HUES6 (cell line): ENCODE results near the gene IGLL5.

Experiments
- H3K27ac ChIP-seq: 2 replicates; pipeline ENCODE4 v1.7.0; 2013; ENCODE audit warnings: low read depth, mild to moderate bottlenecking, low read length, inconsistent platforms
- H3K27me3 ChIP-seq: 2 replicates; pipeline ENCODE4 v1.6.1; 2013; ENCODE audit warnings: low read length; ENCODE audit not compliant: control insufficient read depth, insufficient read depth
- H3K36me3 ChIP-seq: 2 replicates; pipeline ENCODE4 v1.6.1; 2013; ENCODE audit warnings: low read length; ENCODE audit not compliant: control insufficient read depth, insufficient read depth
- H3K4me1 ChIP-seq: 2 replicates; pipeline ENCODE4 v1.6.1; 2013; ENCODE audit warnings: low read length; ENCODE audit not compliant: control insufficient read depth, insufficient read depth
- H3K4me3 ChIP-seq: 2 replicates; pipeline ENCODE4 v1.5.1; 2013; ENCODE audit warnings: low read depth, low read length
- H3K9ac ChIP-seq: one replicate; pipeline ENCODE4 v1.6.1; 2013; ENCODE audit warnings: mild to moderate bottlenecking, low read length
- H3K9me3 ChIP-seq: 2 replicates; pipeline ENCODE4 v1.6.1; 2013; ENCODE audit warnings: low read depth, low read length; ENCODE audit not compliant: control insufficient read depth, insufficient read depth

Gene IGLL5

DNA sequence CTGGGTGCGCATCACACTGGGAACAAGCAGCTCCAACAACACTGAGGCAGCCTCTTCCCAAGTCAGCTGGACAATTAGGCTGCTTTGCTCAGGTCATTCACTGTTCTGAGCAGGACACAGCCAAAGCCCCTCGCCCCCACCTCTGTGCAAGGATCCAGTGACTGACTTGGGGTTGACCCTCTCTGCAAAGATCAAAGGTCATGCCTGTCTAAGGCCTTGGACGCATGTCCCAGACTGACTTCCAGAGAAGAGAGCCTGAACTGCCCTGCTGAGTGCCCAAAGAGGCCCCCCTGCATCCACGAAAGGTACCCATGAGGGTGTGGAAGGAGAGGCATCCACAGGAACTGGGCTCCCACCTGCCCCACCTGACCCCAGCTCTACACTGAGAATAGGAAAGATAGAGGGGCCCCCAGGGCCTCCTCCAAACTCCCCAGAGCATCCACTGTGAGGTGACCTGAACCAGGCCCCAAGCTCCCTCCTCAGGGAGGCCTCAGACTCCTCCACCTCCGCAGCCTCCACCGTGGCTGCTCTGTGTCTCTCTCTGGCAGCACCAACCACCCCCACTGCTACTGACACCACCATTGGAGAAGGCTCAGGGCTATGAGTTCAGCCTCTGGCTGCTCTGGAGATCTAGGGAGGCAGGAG, 53.5 kb downstream of the IGLL5 start:
- Histone ChIP-seq H3K36me3 (no peaks in the 10 kb centered on the region), H3K27ac (no peak overlapping the region), H3K4me1 (no peaks in the 10 kb centered on the region; the same call in 1 of the 2 replicates), H3K4me3 (no peak overlapping the region), H3K9ac (no peak overlapping the region), H3K9me3 (no peaks in the 10 kb centered on the region), H3K27me3 (peaks cover 33% of the 10 kb centered on the region; the same call in 1 of the 2 replicates)

DNA sequence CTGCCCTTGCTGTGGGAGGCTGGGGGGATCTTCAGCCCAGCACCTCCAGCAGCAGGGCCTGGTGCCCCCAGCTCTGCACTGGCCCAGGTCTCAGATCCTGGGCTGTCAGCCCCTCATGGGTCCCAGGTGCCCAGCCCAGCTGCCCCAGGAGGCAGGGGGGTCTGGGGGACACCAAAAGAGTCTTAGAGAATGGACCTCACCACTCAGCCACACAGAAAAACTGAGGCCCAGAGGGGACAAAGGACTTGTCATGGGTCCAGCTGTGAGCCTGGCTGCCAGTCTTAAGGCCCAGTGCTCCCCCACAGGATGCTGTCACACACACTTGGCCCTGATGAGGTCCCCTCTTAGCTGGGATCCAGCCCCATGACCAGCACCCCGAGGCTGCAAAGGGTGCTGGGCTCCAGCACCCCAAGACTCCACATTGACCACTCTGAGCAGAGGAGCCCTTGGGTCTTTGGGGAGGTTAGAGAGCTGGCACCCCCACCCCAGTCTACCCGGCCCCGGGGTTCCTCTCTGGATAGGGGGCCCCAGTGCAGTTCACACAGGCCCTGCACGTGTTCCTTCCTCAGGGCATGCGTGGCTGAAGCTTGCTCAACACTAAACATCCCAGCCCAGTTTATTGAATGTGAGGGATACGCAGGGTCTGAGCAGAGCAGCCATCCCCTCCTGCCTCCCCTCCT, 54.4 kb downstream of the IGLL5 start:
- H3K27ac ChIP-seq = no peak overlapping the region
- peaks cover 33% of the 10 kb centered on the region; the same call in 1 of the 2 replicates for H3K27me3 ChIP-seq
- H3K9me3 ChIP-seq = no peaks in the 10 kb centered on the region
- H3K4me1 ChIP-seq = no peaks in the 10 kb centered on the region; the same call in 1 of the 2 replicates
- no peak overlapping the region for H3K9ac ChIP-seq
- no peaks in the 10 kb centered on the region for H3K36me3 ChIP-seq
- no peak overlapping the region for H3K4me3 ChIP-seq

DNA sequence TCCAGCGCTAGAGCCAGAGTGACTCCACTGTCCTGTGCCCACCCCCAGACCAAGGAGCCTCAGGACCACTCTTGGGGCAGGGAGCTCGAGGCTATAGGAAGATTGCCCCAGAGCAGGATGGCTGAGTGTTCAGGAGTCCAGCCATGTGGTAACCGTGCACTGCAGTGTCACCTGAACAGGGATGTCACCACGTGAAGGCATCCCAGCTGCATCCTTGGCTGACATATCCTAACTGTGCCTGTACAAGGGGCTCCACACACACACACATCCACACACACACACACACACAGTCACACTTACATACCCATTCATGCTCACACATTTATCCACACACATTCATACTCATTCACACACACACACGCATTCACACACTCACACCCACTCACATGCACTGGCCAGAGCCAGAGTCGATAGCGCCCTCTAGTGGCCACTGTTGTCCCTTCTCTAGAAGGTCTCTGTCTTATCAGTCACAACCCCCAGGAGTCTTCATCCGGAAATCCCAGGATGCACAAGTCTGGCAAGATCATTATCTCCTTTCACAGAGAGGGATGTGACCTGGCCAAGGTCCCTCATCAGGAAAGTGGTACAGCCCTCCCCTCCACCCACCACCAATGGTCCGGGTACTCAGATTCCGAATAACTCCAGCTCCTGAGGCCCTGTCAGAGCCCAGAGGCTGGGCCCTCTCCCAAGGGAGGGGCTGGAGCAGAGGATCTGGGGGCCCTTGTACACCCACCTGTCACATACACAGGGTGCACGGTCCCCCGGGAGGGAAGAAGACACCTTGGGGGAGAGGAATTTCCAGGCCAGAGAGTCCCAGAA, 55.1 kb downstream of the IGLL5 start:
- Histone ChIP-seq H3K4me3 (no peak overlapping the region), H3K36me3 (no peaks in the 10 kb centered on the region), H3K9ac (no peak overlapping the region), H3K4me1 (no peaks in the 10 kb centered on the region), H3K27me3 (peaks cover 33% of the 10 kb centered on the region; the same call in 1 of the 2 replicates), H3K9me3 (no peaks in the 10 kb centered on the region), H3K27ac (no peak overlapping the region)

DNA sequence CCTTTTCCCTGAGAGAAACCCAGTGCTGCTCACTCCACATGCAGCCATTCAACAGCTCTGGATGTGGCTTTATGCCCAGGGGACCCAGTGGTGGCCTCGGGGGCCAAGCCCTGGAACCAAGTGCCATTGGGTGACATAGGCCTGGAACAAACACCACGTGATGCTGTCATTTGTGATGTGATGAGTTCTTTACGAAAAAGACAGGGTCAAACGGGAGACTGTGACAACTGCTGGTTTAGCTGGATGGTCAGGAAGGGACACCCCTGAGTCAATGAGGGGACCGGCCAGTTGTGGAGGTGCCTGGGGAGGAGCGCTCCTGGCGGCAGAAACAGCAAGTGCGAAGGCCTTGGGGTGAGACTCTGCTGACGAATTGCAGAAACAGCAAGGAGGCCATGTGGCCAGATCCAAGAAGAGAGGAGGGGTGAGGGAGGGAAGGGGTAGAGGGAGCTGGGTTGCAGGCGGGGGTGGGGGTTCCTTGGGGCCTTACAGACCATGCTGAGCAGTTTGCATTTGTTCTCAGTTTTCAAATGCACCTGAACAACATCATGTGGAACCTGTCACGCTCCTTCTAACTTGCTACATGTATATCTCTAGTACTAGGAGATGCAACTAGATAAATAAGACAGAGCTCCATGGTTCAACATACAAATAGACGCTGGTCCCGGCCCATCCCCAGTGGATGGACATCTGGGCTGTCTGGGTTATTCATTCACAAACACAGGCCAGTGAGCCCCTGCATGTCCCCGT, 56.1 kb downstream of the IGLL5 start:
- H3K4me1 ChIP-seq = no peaks in the 10 kb centered on the region

DNA sequence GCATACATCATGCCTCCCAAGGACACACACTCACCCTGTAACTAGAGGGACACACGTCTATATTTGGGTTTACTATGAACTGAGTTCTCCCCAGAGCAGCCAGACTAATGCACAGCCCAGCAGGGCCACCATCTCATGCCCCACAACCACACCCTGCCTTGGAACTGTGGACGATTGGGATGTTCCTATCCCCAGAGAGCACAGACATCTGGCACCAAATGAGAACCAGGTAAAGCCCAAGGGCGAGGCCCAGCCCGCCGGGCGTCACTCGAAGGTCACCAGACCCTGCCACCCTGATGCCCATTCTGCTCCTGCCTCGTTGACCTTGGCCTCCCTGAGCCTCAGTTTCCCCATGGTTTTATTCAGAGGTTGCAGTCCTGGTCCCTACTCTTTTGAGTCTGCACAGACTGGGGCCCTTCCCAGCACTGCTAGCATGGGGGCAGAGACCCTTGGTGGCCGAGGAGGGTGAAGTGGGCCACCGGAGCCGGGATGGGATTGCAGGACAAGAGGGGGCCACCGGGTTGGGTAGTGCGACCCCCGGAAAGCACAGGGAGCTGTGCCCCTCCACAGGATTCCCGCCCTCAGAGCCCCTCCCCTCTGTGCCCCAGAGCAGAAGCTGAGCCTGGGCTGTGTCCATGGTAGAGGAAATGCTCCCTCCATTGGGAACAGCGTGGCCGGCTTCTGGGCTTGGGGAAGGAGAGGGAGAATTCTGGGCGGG, 56.8 kb downstream of the IGLL5 start:
- Histone ChIP-seq H3K4me3 (no peak overlapping the region), H3K4me1 (no peaks in the 10 kb centered on the region)

More for the DNA sequence above, 56.1 kb downstream of the IGLL5 start:
- peaks cover 24% of the 10 kb centered on the region; the same call in 1 of the 2 replicates for H3K27me3 ChIP-seq
- no peak overlapping the region for H3K27ac ChIP-seq
- H3K9ac ChIP-seq = no peak overlapping the region
- no peaks in the 10 kb centered on the region for H3K9me3 ChIP-seq
- H3K4me3 ChIP-seq = no peak overlapping the region
- H3K36me3 ChIP-seq = no peaks in the 10 kb centered on the region

DNA sequence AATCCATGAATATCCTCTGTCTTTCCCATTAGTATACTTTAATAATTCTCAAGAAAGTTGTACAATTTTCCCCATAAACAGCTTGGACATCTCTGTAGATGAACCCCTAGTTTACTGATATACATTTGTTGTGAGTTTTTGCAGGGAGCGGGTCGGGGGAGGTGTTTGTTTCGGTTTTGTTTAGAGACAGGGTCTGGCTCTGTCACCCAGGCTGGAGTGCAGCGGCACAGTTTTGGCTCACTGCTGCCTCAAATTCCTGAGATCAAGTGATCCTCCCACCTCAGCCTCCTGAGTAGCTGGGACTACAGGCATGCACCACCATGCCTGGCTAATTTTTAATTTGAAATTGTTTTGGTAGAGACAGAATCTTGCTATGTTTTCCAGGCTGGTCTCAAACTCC, 57.6 kb downstream of the IGLL5 start:
- Histone ChIP-seq H3K9me3 (no peaks in the 10 kb centered on the region), H3K27me3 (peaks cover 13% of the 10 kb centered on the region; the same call in 1 of the 2 replicates), H3K4me3 (no peak overlapping the region), H3K27ac (no peak overlapping the region), H3K4me1 (no peaks in the 10 kb centered on the region), H3K9ac (no peak overlapping the region), H3K36me3 (no peaks in the 10 kb centered on the region)

More for the DNA sequence above, 56.8 kb downstream of the IGLL5 start:
- Histone ChIP-seq H3K9ac (no peak overlapping the region), H3K36me3 (no peaks in the 10 kb centered on the region), H3K9me3 (no peaks in the 10 kb centered on the region), H3K27me3 (peaks cover 18% of the 10 kb centered on the region; the same call in 1 of the 2 replicates), H3K27ac (no peak overlapping the region)
